GM19463 (cell line): ENCODE results near the gene OR5M3.

Experiments
- ATAC-seq: cut with Tn5 transposase; IDR thresholded peaks from one replicate; pipeline ENCODE4 v1.9.1; 2021; ENCODE audit warnings: mild to moderate bottlenecking, moderate library complexity; ENCODE audit not compliant: unreplicated experiment

OR5M3 gene

GRCh38 chr11:56473252-56473651 lies at the start of gene OR5M3:
Gene OR5M3 (minus strand): TSS chr11:56473352. CDS start chr11:56470497, 2,855 bp downstream.
- ATAC-seq, result no peak

GRCh38 chr11:56522008-56522407 lies 48.9 kb upstream of the OR5M3 start:
- ATAC-seq, result no peak

- no peak for ATAC-seq
These were observed 40.1 kb upstream of the OR5M3 start for GRCh38 chr11:56513280-56513679.

GRCh38 chr11:56509439-56509838 lies 36.3 kb upstream of the OR5M3 start:
- ATAC-seq, result no peak

GRCh38 chr11:56497010-56497409 lies 23.9 kb upstream of the OR5M3 start:
- no peak for ATAC-seq

GRCh38 chr11:56495117-56495516 lies 22.0 kb upstream of the OR5M3 start:
- ATAC-seq, result no peak

- ATAC-seq, result no peak
These were observed 18.1 kb upstream of the OR5M3 start, which contains the start of gene OR5M8 for GRCh38 chr11:56491270-56491669. Gene OR5M8 (minus strand): TSS chr11:56491370. CDS start chr11:56491370, 0 bp downstream.

- ATAC-seq, result no peak
These were observed 13.6 kb upstream of the OR5M3 start for GRCh38 chr11:56486801-56487200.

- no peak for ATAC-seq
These were observed 1.6 kb upstream of the OR5M3 start for GRCh38 chr11:56474729-56475235.

- no peak for ATAC-seq
These were observed 16.1 kb downstream of the OR5M3 start for GRCh38 chr11:56457076-56457475.

GRCh38 chr11:56453521-56453920 lies 19.6 kb downstream of the OR5M3 start:
- no peak for ATAC-seq
